ENCODE data around the gene FER.
"Not testable (repeated sequence)": the region's sequence is repeated elsewhere in the genome, so short reads cannot be mapped to it uniquely, and the experiment has no call there.

The FER gene

GRCh38 chr5:109121225-109121624 is 373.5 kb downstream of the FER start:
- no peak for DNase-seq (ENCODE audit: low read depth)

GRCh38 chr5:109125755-109126429 is 378.2 kb downstream of the FER start:
- no peak for DNase-seq (ENCODE audit: low read depth)

- no peak for DNase-seq (ENCODE audit: low read depth)
Measured at GRCh38 chr5:109126481-109126880, 378.8 kb downstream of the FER start.

- DNase-seq (ENCODE audit: low read depth), result no peak
Measured at GRCh38 chr5:109136906-109137305, 389.2 kb downstream of the FER start.

DNA sequence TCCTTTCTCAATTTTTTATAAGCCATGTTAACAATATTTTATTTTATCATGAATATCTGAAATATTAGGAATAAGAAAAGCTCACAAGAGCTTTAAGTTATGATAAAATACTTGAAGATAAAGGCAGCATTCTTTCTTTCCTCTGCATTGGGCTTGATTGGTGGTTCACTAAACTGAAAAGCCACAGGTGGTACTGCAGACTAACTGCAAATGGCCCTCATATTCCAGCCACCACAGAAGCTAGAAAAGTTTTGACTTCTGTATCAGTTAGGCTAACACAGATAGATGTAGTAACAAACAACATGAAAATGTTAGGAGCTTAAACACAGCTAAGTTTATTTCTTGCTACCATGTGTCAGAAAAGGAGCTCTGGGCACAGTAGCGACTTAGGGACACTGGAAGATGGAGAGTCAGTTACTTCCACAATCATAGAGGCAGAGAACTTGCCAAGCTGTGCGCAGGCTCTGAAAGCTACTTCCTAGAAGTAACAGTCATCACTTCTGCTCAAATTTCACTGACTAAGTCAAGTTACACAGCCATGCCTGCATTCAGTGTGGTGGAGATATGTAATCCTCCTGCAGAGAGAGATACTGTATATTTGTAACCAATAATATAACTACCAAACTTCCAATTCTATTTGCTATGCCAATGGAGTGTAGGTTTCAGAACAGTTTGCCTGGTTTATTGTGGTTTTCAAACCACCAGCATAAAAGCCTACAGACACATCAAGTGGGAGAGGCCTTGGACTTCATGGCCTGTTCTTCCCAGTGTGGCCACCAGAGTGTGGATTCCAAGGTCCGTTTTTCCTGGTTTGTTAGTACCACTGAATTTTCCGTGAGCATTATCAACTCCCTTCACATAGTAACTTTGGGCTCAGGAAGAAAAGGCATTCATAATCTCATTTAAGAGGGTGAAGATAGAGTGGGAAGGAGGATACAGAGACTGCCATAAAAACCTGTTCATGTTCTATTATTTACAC is 393.8 kb downstream of the FER start:
- DNase-seq (ENCODE audit: low read depth), result no peak

DNA sequence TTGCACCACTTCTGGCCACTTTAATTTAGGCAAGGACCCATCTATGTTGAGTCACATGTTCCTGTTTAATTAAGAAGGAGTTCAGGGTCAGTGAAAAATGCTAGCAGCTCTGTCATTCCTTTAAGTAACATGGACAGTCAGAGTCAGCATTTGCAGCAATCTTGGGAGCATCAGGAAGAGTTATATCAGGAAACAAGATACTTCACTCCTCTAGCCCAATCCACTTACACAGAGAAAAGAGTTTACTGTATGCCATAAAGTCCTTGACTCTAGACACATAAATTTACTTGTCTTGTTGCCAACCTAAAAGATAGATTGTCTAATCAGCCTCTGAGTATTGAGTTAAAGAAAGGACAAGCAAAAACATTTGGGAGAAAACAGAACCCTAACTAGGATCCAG is 395.3 kb downstream of the FER start:
- no peak for DNase-seq (ENCODE audit: low read depth)

- no peak for DNase-seq (ENCODE audit: low read depth)
Measured at GRCh38 chr5:109145139-109145538, 397.4 kb downstream of the FER start.

- no peak for DNase-seq (ENCODE audit: low read depth)
Measured at GRCh38 chr5:109146591-109146990, 398.9 kb downstream of the FER start.

GRCh38 chr5:109152565-109152964 is 404.9 kb downstream of the FER start:
- DNase-seq (ENCODE audit: low read depth), result no peak

GRCh38 chr5:109155625-109156024 is 407.9 kb downstream of the FER start:
- DNase-seq (ENCODE audit: low read depth), result no peak

GRCh38 chr5:109156885-109157284 is 409.2 kb downstream of the FER start:
- DNase-seq (ENCODE audit: low read depth), result no peak

- DNase-seq (ENCODE audit: low read depth), result no peak
Measured at GRCh38 chr5:109160468-109160867, 412.8 kb downstream of the FER start.

DNA sequence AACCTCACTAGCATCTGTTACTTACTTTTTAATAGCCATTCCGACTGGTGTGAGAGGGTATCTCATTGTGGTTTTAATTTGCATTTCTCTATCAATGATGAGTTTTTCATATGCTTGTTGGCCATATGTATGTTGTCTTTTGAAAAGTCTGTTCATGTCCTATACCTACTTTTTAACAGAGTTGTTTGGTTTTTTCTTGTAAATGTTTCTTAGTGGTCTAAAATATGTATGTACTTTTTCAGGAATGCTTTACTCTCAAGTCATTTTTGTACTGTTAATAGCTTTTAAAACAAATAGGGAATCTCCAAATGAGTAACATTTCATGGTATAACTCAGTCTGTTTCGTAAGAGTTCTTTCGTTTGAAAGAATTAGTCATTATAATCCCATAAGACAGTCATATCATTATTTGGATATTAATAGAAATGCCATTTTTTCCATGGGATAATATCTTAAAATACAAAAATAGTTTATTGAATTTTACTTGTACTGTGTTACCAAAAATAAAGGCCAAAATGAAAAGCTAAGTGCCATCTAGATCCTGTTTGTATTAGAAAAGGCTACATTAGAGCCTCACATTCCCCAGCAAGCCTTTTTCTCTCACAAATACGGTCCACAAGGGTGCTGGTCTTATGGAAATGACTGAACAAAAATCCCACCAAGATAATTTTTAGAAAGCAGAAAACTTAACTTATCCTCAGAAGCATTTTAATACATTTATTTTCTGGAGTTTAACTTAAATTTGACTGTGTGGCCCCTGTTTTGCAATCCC is 414.4 kb downstream of the FER start:
- peak; percentile 25 for DNase-seq (ENCODE audit: low read depth)

- DNase-seq (ENCODE audit: low read depth), result no peak
Measured at GRCh38 chr5:109163336-109163735, 415.6 kb downstream of the FER start.

- no peak for DNase-seq (ENCODE audit: low read depth)
Measured at GRCh38 chr5:109164001-109164400, 416.3 kb downstream of the FER start.

GRCh38 chr5:109167586-109167985 is 419.9 kb downstream of the FER start:
- DNase-seq (ENCODE audit: low read depth), result no peak

DNA sequence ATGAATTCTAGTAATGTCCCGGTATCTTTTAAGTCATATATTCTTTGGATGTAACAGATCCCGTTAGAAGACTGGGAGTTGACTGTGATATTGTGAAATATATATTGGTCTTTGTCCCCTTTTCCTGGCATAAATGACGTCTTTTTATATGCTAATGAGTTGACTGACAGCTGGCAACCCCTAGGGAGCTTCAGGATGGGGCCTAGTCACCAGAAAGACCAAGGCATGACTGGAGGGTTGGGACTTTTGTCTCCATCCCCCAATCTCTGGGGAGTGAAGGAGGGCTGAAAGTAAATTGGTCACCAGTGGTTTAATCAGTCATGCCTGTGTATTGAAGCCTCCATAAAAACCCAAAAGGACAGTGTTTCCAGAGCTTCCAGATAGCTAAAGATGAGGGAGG is 420.5 kb downstream of the FER start:
- no peak for DNase-seq (ENCODE audit: low read depth)

- no peak for DNase-seq (ENCODE audit: low read depth)
Measured at GRCh38 chr5:109170629-109171350, 423.1 kb downstream of the FER start.

- DNase-seq (ENCODE audit: low read depth), result not testable (repeated sequence)
Measured at GRCh38 chr5:109171437-109172073, 423.9 kb downstream of the FER start.

DNA sequence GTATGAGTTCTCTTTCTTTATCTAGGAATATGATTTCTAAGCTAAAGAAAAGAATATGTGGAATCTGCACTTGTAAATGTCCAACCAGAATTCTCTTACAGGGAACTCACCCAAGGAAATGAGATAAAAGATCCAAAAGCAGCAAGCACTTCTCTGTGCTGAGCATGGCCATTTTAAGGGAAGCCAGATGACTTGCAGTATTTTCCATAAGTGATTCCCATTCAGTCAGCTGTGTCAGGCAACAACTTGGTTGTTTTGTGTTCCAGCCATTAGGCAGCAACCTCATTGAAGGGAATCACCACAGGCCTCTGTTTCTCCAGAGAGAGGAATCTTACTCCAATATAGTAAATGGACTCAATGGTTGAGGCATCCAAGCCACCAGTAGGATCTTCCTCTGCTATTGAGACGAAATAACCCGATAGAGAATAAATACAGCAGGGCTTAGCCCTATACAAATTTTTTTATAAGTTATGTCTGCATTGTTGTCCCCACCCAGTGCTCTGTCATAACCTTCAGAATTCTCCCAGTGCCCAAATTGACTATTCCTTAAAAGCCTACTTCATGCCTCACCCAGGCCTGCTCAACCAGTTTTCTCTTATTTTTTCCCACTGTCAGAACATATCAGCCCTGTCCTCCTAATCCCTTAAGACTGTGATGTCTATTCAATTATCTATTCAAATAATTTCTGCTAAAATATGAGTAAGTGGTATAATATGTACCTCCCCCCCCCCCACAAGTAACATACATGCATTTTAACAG is 425.5 kb downstream of the FER start:
- DNase-seq (ENCODE audit: low read depth), result no peak

DNA sequence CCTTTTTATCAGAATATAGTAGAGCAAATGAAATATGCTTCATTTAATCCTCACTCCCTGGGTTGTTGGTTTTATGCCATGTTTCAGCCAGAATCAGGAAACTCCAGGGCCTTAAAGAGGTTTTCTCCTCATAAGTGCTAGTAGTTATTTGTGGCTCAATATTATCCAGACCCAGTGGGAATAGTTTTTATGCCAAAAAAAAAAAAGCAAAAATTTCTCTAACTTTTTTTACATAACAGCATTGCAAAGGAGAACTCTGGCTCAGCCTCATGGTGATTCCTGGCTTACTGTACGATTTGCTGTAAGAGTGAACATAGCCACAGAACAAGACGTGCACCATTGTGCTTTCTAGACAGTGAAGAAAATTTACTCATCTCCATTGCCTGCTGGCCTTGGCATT is 429.5 kb downstream of the FER start:
- DNase-seq (ENCODE audit: low read depth), result no peak
